ENCODE results near the gene WASHC3.

GRCh38 chr12:102021540-102022246 lies 40.1 kb downstream of the WASHC3 start:
- TF ChIP-seq EP300 (IDR thresholded peaks at IDR 0.05) (no peak), CTCF (IDR thresholded peaks at IDR 0.05) (no peak), POLR2AphosphoS5 (IDR thresholded peaks at IDR 0.05) (no peak)

Data from stomach (tissue), 4 donors.